HG02763 (cell line): ENCODE data around the gene ZNF511.

Experiments
- ATAC-seq: cut with Tn5 transposase; IDR thresholded peaks from one replicate; pipeline ENCODE4 v1.9.1; 2021; ENCODE audit warnings: mild to moderate bottlenecking, moderate library complexity; ENCODE audit not compliant: unreplicated experiment

Gene ZNF511

GRCh38 chr10:133334503-133335245 is 26.0 kb downstream of the ZNF511 start:
- ATAC-seq: no peak

- no peak for ATAC-seq
Measured at GRCh38 chr10:133335246-133336117, 26.8 kb downstream of the ZNF511 start.

- no peak for ATAC-seq
Measured at GRCh38 chr10:133336118-133336576, 27.4 kb downstream of the ZNF511 start.

GRCh38 chr10:133336577-133337369 is 28.1 kb downstream of the ZNF511 start, which contains the start of gene CALY:
TSS of gene CALY (minus strand) at chr10:133336896. CDS start at chr10:133328989, 7,907 bp downstream.
- no peak for ATAC-seq

GRCh38 chr10:133337370-133337725 is 28.6 kb downstream of the ZNF511 start:
- ATAC-seq: no peak

- ATAC-seq: no peak
Measured at GRCh38 chr10:133338080-133339071, 29.7 kb downstream of the ZNF511 start.

- no peak for ATAC-seq
Measured at GRCh38 chr10:133339708-133340380, 31.1 kb downstream of the ZNF511 start.

GRCh38 chr10:133341983-133342382 is 33.3 kb downstream of the ZNF511 start:
- no peak for ATAC-seq

GRCh38 chr10:133342942-133343341 is 34.2 kb downstream of the ZNF511 start:
- ATAC-seq: no peak

- ATAC-seq: no peak
Measured at GRCh38 chr10:133343558-133343957, 34.8 kb downstream of the ZNF511 start.

GRCh38 chr10:133344236-133344635 is 35.5 kb downstream of the ZNF511 start:
- no peak for ATAC-seq

- no peak for ATAC-seq
Measured at GRCh38 chr10:133346413-133346812, 37.7 kb downstream of the ZNF511 start.

GRCh38 chr10:133347710-133348517 is 39.2 kb downstream of the ZNF511 start:
- ATAC-seq: no peak

- ATAC-seq: no peak
Measured at GRCh38 chr10:133349160-133349568, 40.5 kb downstream of the ZNF511 start.

- ATAC-seq: no peak
Measured at GRCh38 chr10:133349577-133350011, 40.9 kb downstream of the ZNF511 start.

GRCh38 chr10:133350283-133350949 is 41.7 kb downstream of the ZNF511 start:
- ATAC-seq: no peak

GRCh38 chr10:133350950-133351329 is 42.2 kb downstream of the ZNF511 start:
- no peak for ATAC-seq
